B cell (primary cell): ENCODE data around the gene CREB3L4. TPM values are rescaled to one million over a fixed set of nuclear protein-coding genes. Genes with fewer than 3 reads are reported as not detected.
A peak's percentile ranks its signal among the peaks of the same experiment; 100 is the strongest.

Source experiments
- ATAC-seq: fragments of 200-7000 bp; cut with Tn5 transposase; one replicate; pipeline ENCODE4 v1.10.0; 2021; ENCODE audit warnings: low read depth, mild to moderate bottlenecking, moderate number of reproducible peaks, moderate library complexity
- CTCF ChIA-PET: fragments of 350-600 bp; sonication (Branson Sonifier 250); formaldehyde crosslinking; loops from one replicate; lab custom pipeline; 2021; ENCODE audit warnings: antibody characterized with exemption, inconsistent platforms; lab: Charles Lee
- POLR2A ChIA-PET: fragments of 350-600 bp; sonication (Branson Sonifier 250); formaldehyde crosslinking; loops from one replicate; lab custom pipeline; 2021; ENCODE audit warnings: antibody characterized with exemption; lab: Charles Lee
- DNase-seq: peaks from one replicate; pipeline ENCODE4 v3.0.0; 2013
- H2AFZ ChIP-seq: 2 replicates; pipeline ENCODE4 v1.6.1; 2012; ENCODE audit warnings: mild to moderate bottlenecking, low read depth, low read length; ENCODE audit not compliant: insufficient read depth, poor library complexity, severe bottlenecking
- H3K27ac ChIP-seq, 2 donors: 1 replicate in 1 of 2; 2 replicates in 1 of 2; pipeline ENCODE4 v1.5.1; 2012 to 2013; ENCODE audit warnings: low read length in 2 of 2, mild to moderate bottlenecking in 2 of 2, moderate library complexity in 1 of 2
- H3K27me3 ChIP-seq, 4 experiments: fragments of 200-600 bp in 1 of 4; sonication (generic) in 1 of 4; replicated peaks in 1 of 4; 1 replicate in 2 of 4; 2 replicates in 2 of 4; pipeline versions ENCODE4 v1.6.1 to v1.7.0; 2013 to 2016; ENCODE audit warnings: low read length in 3 of 4, mild to moderate bottlenecking in 2 of 4, mixed read lengths in 1 of 4, moderate library complexity in 1 of 4; ENCODE audit not compliant: insufficient read depth in 4 of 4, control insufficient read depth in 3 of 4; ENCODE audit errors: control extremely low read depth in 1 of 4
- H3K36me3 ChIP-seq, 2 experiments: replicated peaks in 1 of 2; 1 replicate in 1 of 2; 2 replicates in 1 of 2; pipeline versions ENCODE4 v1.6.1 to v1.7.1; 2013; ENCODE audit warnings: low read length in 1 of 2; ENCODE audit not compliant: insufficient read depth in 2 of 2, control insufficient read depth in 1 of 2; ENCODE audit errors: control extremely low read depth in 1 of 2, extremely low read depth in 1 of 2
- H3K4me1 ChIP-seq, 2 donors: fragments of 200-600 bp in 1 of 2; sonication (generic) in 1 of 2; 1 replicate in 1 of 2; 2 replicates in 1 of 2; pipeline versions ENCODE4 v1.5.1 to v1.6.1; 2013 to 2017; ENCODE audit warnings: low read length in 2 of 2; ENCODE audit not compliant: control insufficient read depth in 2 of 2, insufficient read depth in 2 of 2
- H3K4me2 ChIP-seq: replicated peaks from 2 replicates; pipeline ENCODE3; 2012; ENCODE audit warnings: mild to moderate bottlenecking, low read depth, low read length; ENCODE audit not compliant: poor library complexity, severe bottlenecking
- H3K4me3 ChIP-seq, 5 experiments: fragments of 200-600 bp in 1 of 5; sonication (generic) in 1 of 5; 1 replicate in 3 of 5; 2 replicates in 2 of 5; pipeline versions ENCODE4 v1.5.1 to v1.7.0; 2011 to 2016; ENCODE audit warnings: low read length in 4 of 5, mild to moderate bottlenecking in 4 of 5, low read depth in 2 of 5, control low read depth in 1 of 5, moderate library complexity in 1 of 5; ENCODE audit not compliant: insufficient read depth in 1 of 5; ENCODE audit errors: control extremely low read depth in 1 of 5, extremely low read depth in 1 of 5
- H3K79me2 ChIP-seq: fragments of 200-600 bp; sonication (generic); one replicate; pipeline ENCODE4 v1.6.0; 2016; ENCODE audit warnings: low read length; ENCODE audit not compliant: control insufficient read depth, insufficient read depth
- H3K9ac ChIP-seq: fragments of 200-600 bp; sonication (generic); 2 replicates; pipeline ENCODE4 v1.6.1; 2017; ENCODE audit warnings: mild to moderate bottlenecking, low read length, moderate library complexity
- H3K9me3 ChIP-seq, 3 donors: one replicate each; pipeline versions ENCODE4 v1.6.1 to v1.7.1; 2013; ENCODE audit warnings: low read length in 2 of 3; ENCODE audit not compliant: control insufficient read depth in 2 of 3, insufficient read depth in 1 of 3; ENCODE audit errors: control extremely low read depth in 1 of 3
- H4K20me1 ChIP-seq: 2 replicates; pipeline ENCODE4 v1.6.0; 2012; ENCODE audit warnings: mild to moderate bottlenecking, low read length; ENCODE audit not compliant: insufficient read depth, control insufficient read depth, poor library complexity, severe bottlenecking
- H3K27ac Mint-ChIP-seq: one replicate; pipeline ENCODE4 v1.8.0; 2021; ENCODE audit warnings: mixed read lengths
- H3K27me3 Mint-ChIP-seq: one replicate; pipeline ENCODE4 v1.8.0; 2021; ENCODE audit warnings: mixed read lengths
- H3K4me1 Mint-ChIP-seq: one replicate; pipeline ENCODE4 v1.8.0; 2021; ENCODE audit warnings: mixed read lengths
- H3K4me3 Mint-ChIP-seq: one replicate; pipeline ENCODE4 v1.8.0; 2021; ENCODE audit warnings: mixed read lengths
- H3K9me3 Mint-ChIP-seq: one replicate; pipeline ENCODE4 v1.8.0; 2022; ENCODE audit warnings: mixed read lengths; ENCODE audit not compliant: insufficient read depth
- CTCF ChIP-seq: fragments of 200-600 bp; IDR thresholded peaks from one replicate; pipeline ENCODE4 v1.8.0; 2022; ENCODE audit warnings: antibody characterized with exemption, mild to moderate bottlenecking
- EZH2 ChIP-seq: IDR thresholded peaks from 2 replicates; pipeline ENCODE4 v1.6.1; 2012; ENCODE audit warnings: borderline replicate concordance, low read depth, mild to moderate bottlenecking, moderate library complexity, low read length; ENCODE audit not compliant: insufficient read depth, poor library complexity, severe bottlenecking
- WGBS: methylation state at CpG from one replicate; pipeline ENCODE4 v1.1.5; 2013; ENCODE audit warnings: missing lambda C conversion rate; ENCODE audit not compliant: insufficient coverage; 5-methylcytosine and 5-hydroxymethylcytosine counted together
- intact Hi-C: fragments of 100-400 bp; cut with micrococcal nuclease; formaldehyde crosslinking; loops from one replicate; pipeline ENCODE4 v1.10.0; 2022
- polyA plus RNA-seq: library from polyadenylated mRNA; depleted of rRNA; stranded (reverse); fragments of >200 nt; gene quantifications from 2 replicates; pipeline ENCODE4 v1.2.3, GENCODE V29; 2012
- total RNA-seq, 2 donors: library from RNA; stranded (reverse); fragments of 120-200 nt in 1 of 2; gene quantifications; 1 replicate in 1 of 2; 2 replicates in 1 of 2; pipeline versions ENCODE4 v1.2.3 to v1.2.4, GENCODE V29; 2013 to 2022

CREB3L4 gene
- total and polyA plus RNA-seq, 2 donors (not counting 1 experiment from before 2014, with no cell fraction given): 21.8 to 28.1 TPM

- H3K9ac ChIP-seq: peak within 1 kb of the TSS; percentile 92
- H3K36me3 ChIP-seq: peaks cover 12 to 34% of the 10 kb centered on the region in 2 experiments
- H3K9me3 ChIP-seq: no peaks in the 10 kb centered on the region
- peak within 1 kb of the TSS; percentile 84 to 100 (median 94) for H3K4me3 ChIP-seq
- ChIA-PET POLR2A (interaction anchor here (0.5 to 3.4 kb wide), 32 partner anchors 13 to 1941 kb away, joined by 3 to 38 read pairs (median 5); partner anchors contain the start of genes CHTOP, CLK2, CREB3L4 and CRTC2), CTCF (interaction anchor here (0.5 to 2.3 kb wide), 10 partner anchors 12 to 480 kb away, joined by 3 to 9 read pairs (median 5); partner anchors contain the start of genes CREB3L4, DENND4B and JTB)
- H3K27ac ChIP-seq: peak within 1 kb of the TSS; percentile 93 to 96
- H3K4me2 ChIP-seq: peak within 1 kb of the TSS; percentile 77
- ATAC-seq: peak; percentile 84
- DNase-seq: peak; percentile 97
- Mint-ChIP-seq H3K27me3 (no peaks in the 10 kb centered on the region), H3K4me3 (peak within 1 kb of the TSS; percentile 97), H3K4me1 (peaks cover 41% of the 10 kb centered on the region), H3K27ac (peak within 1 kb of the TSS; percentile 99), H3K9me3 (no peaks in the 10 kb centered on the region)
- H3K4me1 ChIP-seq: peaks cover 38 to 51% of the 10 kb centered on the region in 2 donors
- H3K79me2 ChIP-seq: peaks cover 29% of the 10 kb centered on the region
- no peaks in the 10 kb centered on the region for H4K20me1 ChIP-seq
- intact Hi-C loops: loop anchor here (1.0 to 5.0 kb wide), 7 partner anchors 13 to 333 kb away; partner anchors contain the start of genes CRTC2, DENND4B, HAX1 and INTS3
- no peaks in the 10 kb centered on the region for H3K27me3 ChIP-seq
- 1% methylated on average over 21 of the region's 36 CpGs for WGBS
- H2AFZ ChIP-seq: peak within 1 kb of the TSS; percentile 62
- TF ChIP-seq CTCF (no peak), EZH2 (no peak)
Observed at GRCh38 chr1:153990468-153991150, 22.9 kb downstream of the CREB3L4 start, which contains the start of gene RPS27. Gene RPS27, plus strand, starts transcription at chr1:153990762. Its CDS starts 35 bp downstream, at chr1:153990797.
